WERI-Rb-1 (cell line): ENCODE measurements around the gene LRP1.
A peak's percentile ranks its signal among the peaks of the same experiment; 100 is the strongest.

Source experiments
- DNase-seq: peaks from one replicate; pipeline ENCODE4 v3.0.0-alpha.2; 2020
- H3K27ac ChIP-seq: fragments of 250-450 bp; sonication (Bioruptor Pico); 2 replicates; pipeline ENCODE4 v1.5.1; 2020; ENCODE audit warnings: mild to moderate bottlenecking, moderate library complexity
- H3K27me3 ChIP-seq: fragments of 250-450 bp; sonication (Bioruptor Pico); 2 replicates; pipeline ENCODE4 v1.5.1; 2021; ENCODE audit warnings: mild to moderate bottlenecking, low read depth, moderate library complexity; ENCODE audit not compliant: insufficient read depth, severe bottlenecking
- H3K36me3 ChIP-seq: fragments of 250-450 bp; sonication (Bioruptor Pico); 2 replicates; pipeline ENCODE4 v1.5.1; 2020; ENCODE audit warnings: mild to moderate bottlenecking, moderate library complexity
- H3K4me3 ChIP-seq: 2 replicates; pipeline ENCODE4 v1.5.1; 2011; ENCODE audit warnings: low read depth, mild to moderate bottlenecking, control low read depth, low read length
- H3K9me3 ChIP-seq: fragments of 250-450 bp; sonication (Bioruptor Pico); 2 replicates; pipeline ENCODE4 v1.5.1; 2021; ENCODE audit warnings: mild to moderate bottlenecking, moderate library complexity; ENCODE audit not compliant: severe bottlenecking
- CTCF ChIP-seq: IDR thresholded peaks from 2 replicates; pipeline ENCODE4 v1.5.1; 2011; ENCODE audit warnings: low read depth, mild to moderate bottlenecking, control low read depth, inconsistent platforms, low read length

LRP1 gene

GRCh38 chr12:57127726-57128518, at the start of gene LRP1:
LRP1 (plus strand) TSS chr12:57128483; CDS start chr12:57128965, 482 bp downstream.
- no peaks in the 10 kb centered on the region for H3K9me3 ChIP-seq
- no peaks in the 10 kb centered on the region for H3K27me3 ChIP-seq
- peak within 1 kb of the TSS; percentile 70 for H3K27ac ChIP-seq
- H3K36me3 ChIP-seq = no peaks in the 10 kb centered on the region
- peak; percentile 84 for DNase-seq
- peak within 1 kb of the TSS; percentile 66 for H3K4me3 ChIP-seq
- TF ChIP-seq CTCF = no peak

- H3K9me3 ChIP-seq = no peaks in the 10 kb centered on the region
- H3K27ac ChIP-seq = peak within 1 kb of the TSS; percentile 92
- peak; percentile 98 for DNase-seq
- TF ChIP-seq CTCF = no peak
- no peaks in the 10 kb centered on the region for H3K27me3 ChIP-seq
- peaks cover 8% of the 10 kb centered on the region for H3K36me3 ChIP-seq
- peak within 1 kb of the TSS; percentile 74 for H3K4me3 ChIP-seq
Measured at GRCh38 chr12:57078519-57079404, 49.5 kb upstream of the LRP1 start, which contains the start of gene NEMP1. NEMP1 (minus strand) TSS chr12:57078791; CDS start chr12:57078745, 46 bp downstream.

- peak overlapping the region; percentile 73 for H3K27ac ChIP-seq
- H3K9me3 ChIP-seq = no peaks in the 10 kb centered on the region
- H3K36me3 ChIP-seq = peaks cover 8% of the 10 kb centered on the region
- no peak for DNase-seq
- no peak overlapping the region for H3K4me3 ChIP-seq
- H3K27me3 ChIP-seq = no peaks in the 10 kb centered on the region
- no peak for TF ChIP-seq CTCF
Measured at GRCh38 chr12:57079821-57080220, 48.5 kb upstream of the LRP1 start.

- Histone ChIP-seq H3K36me3 (peaks cover 8% of the 10 kb centered on the region), H3K27me3 (no peaks in the 10 kb centered on the region), H3K27ac (no peak overlapping the region), H3K4me3 (no peak overlapping the region), H3K9me3 (no peaks in the 10 kb centered on the region)
- no peak for DNase-seq
- TF ChIP-seq CTCF = no peak
Measured at GRCh38 chr12:57080855-57081254, 47.4 kb upstream of the LRP1 start.

DNA sequence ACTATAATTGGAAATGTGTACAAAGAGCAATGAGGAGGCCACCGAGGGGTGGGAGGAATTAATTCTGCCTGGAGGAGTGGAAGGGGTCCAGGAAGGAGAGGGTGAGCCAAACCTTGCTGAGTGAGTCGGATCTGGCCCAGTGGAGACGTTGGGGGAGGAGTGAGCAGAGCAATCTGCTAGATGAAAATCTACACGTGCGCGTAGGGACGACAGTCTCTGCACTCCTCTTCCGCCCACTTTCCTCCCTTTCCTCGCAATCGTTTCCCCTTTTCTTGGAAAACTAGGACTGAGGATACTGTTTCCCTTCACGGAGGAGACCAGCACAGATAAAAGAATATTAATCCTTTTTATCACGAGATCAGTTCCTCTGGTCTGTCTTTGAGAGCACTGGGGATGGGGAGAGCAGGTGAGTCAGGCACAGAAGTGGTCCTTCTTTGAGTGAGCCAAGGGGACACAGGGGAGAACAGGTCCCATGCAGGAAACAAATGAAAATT, 42.2 kb upstream of the LRP1 start:
- peaks cover 7% of the 10 kb centered on the region for H3K36me3 ChIP-seq
- H3K9me3 ChIP-seq = no peaks in the 10 kb centered on the region
- H3K27me3 ChIP-seq = no peaks in the 10 kb centered on the region
- peak overlapping the region; percentile 93 for H3K4me3 ChIP-seq
- peak; percentile 77 for DNase-seq
- TF ChIP-seq CTCF = no peak
- peak overlapping the region; percentile 95 for H3K27ac ChIP-seq
